PC-3 (cell line): ENCODE measurements around the gene ITK. TPM values are rescaled to one million over a fixed set of nuclear protein-coding genes. Genes with fewer than 3 reads are reported as not detected.

Experiments
- ATAC-seq: fragments of 200-7000 bp; cut with Tn5 transposase; 2 replicates; pipeline ENCODE4 v1.9.1; 2020; ENCODE audit warnings: mild to moderate bottlenecking, moderate library complexity
- BruUV-seq: library from RNA; stranded (reverse); fragments of 400-500 nt; replicated peaks from 2 replicates; lab custom pipeline; 2021; lab: Mats Ljungman, UMichigan
- CTCF ChIA-PET: fragments of 300-600 bp; sonication (Branson Sonifier 250); formaldehyde crosslinking; loops from one replicate; lab custom pipeline; 2022; ENCODE audit warnings: antibody characterized with exemption; lab: Charles Lee
- POLR2A ChIA-PET: fragments of 300-600 bp; sonication (Branson Sonifier 250); formaldehyde crosslinking; loops from one replicate; lab custom pipeline; 2022; ENCODE audit warnings: antibody characterized with exemption; ENCODE audit not compliant: unreplicated experiment; lab: Charles Lee
- DNase-seq: peaks from one replicate; pipeline ENCODE4 v3.0.0-alpha.2; 2015
- H2AFZ ChIP-seq: fragments of 300-600 bp; sonication (generic); 2 replicates; pipeline ENCODE4 v1.6.0; 2016; ENCODE audit warnings: antibody characterized with exemption, low read length
- H3F3A ChIP-seq: fragments of 300-600 bp; sonication (generic); one replicate; pipeline ENCODE4 v1.6.0; 2017; ENCODE audit warnings: antibody characterized with exemption, low read length, control low read depth, mild to moderate bottlenecking; ENCODE audit not compliant: unreplicated experiment
- H3K27ac ChIP-seq: fragments of 300-600 bp; sonication (generic); 2 replicates; pipeline ENCODE4 v1.5.1; 2016; ENCODE audit warnings: mild to moderate bottlenecking, low read length
- H3K27me3 ChIP-seq: fragments of 300-600 bp; sonication (generic); 2 replicates; pipeline ENCODE4 v1.6.1; 2016; ENCODE audit warnings: low read length, mixed read lengths
- H3K36me3 ChIP-seq: fragments of 300-600 bp; sonication (generic); 2 replicates; pipeline ENCODE4 v1.6.1; 2016; ENCODE audit warnings: low read depth, mixed run types, low read length, mixed read lengths
- H3K4me1 ChIP-seq: fragments of 300-600 bp; sonication (generic); 2 replicates; pipeline ENCODE4 v1.5.1; 2016; ENCODE audit warnings: low read length; ENCODE audit not compliant: insufficient read depth
- H3K4me2 ChIP-seq: fragments of 300-600 bp; sonication (generic); 2 replicates; pipeline ENCODE4 v1.6.0; 2016; ENCODE audit warnings: low read length
- H3K4me3 ChIP-seq: fragments of 300-600 bp; sonication (generic); 2 replicates; pipeline ENCODE4 v1.5.1; 2016; ENCODE audit warnings: mild to moderate bottlenecking, low read length, mixed read lengths
- H3K79me2 ChIP-seq: fragments of 300-600 bp; sonication (generic); 2 replicates; pipeline ENCODE4 v1.6.1; 2017; ENCODE audit warnings: low read length, mixed read lengths
- H3K9ac ChIP-seq: fragments of 300-600 bp; sonication (generic); 2 replicates; pipeline ENCODE4 v1.6.0; 2016; ENCODE audit warnings: mild to moderate bottlenecking, low read length
- H3K9me2 ChIP-seq: fragments of 300-600 bp; sonication (generic); replicated peaks from 2 replicates; pipeline ENCODE4 v1.6.1; 2016; ENCODE audit warnings: mixed run types, low read length, mixed read lengths
- H3K9me3 ChIP-seq: fragments of 300-600 bp; sonication (generic); 2 replicates; pipeline ENCODE4 v1.6.1; 2016; ENCODE audit warnings: low read length, mixed read lengths
- H4K20me1 ChIP-seq: fragments of 300-600 bp; sonication (generic); 2 replicates; pipeline ENCODE4 v1.6.1; 2016; ENCODE audit warnings: low read length, mixed read lengths
- EZH2 ChIP-seq: fragments of 300-600 bp; sonication (generic); IDR thresholded peaks from one replicate; pipeline ENCODE4 v1.6.1; 2017; ENCODE audit warnings: antibody characterized with exemption, mild to moderate bottlenecking, low read length; ENCODE audit not compliant: unreplicated experiment
- EZH2phosphoT487 ChIP-seq: fragments of 300-600 bp; sonication (generic); IDR thresholded peaks from 2 replicates; pipeline ENCODE4 v1.6.1; 2018; ENCODE audit warnings: mild to moderate bottlenecking, antibody characterized with exemption, low read length, borderline replicate concordance
- intact Hi-C: fragments of 100-400 bp; cut with micrococcal nuclease; formaldehyde crosslinking; loops from 2 replicates; pipeline ENCODE4 v1.9.0; 2023
- total RNA-seq: library from RNA; depleted of rRNA; stranded (reverse); fragments of >200 nt; gene quantifications from 2 replicates; pipeline ENCODE4 v1.2.3, GENCODE V29; 2014
- TF ChIP-seq, protein P1 (sequence below): fragments of 300-600 bp; sonication (generic); conservative IDR thresholded peaks from 2 replicates; pipeline ENCODE4 v1.5.1; 2017; ENCODE audit warnings: antibody characterized with exemption, low read depth, mild to moderate bottlenecking, low read length

ITK gene
- total RNA-seq, 1 experiment from 2014 or later = 0.69 TPM

DNA sequence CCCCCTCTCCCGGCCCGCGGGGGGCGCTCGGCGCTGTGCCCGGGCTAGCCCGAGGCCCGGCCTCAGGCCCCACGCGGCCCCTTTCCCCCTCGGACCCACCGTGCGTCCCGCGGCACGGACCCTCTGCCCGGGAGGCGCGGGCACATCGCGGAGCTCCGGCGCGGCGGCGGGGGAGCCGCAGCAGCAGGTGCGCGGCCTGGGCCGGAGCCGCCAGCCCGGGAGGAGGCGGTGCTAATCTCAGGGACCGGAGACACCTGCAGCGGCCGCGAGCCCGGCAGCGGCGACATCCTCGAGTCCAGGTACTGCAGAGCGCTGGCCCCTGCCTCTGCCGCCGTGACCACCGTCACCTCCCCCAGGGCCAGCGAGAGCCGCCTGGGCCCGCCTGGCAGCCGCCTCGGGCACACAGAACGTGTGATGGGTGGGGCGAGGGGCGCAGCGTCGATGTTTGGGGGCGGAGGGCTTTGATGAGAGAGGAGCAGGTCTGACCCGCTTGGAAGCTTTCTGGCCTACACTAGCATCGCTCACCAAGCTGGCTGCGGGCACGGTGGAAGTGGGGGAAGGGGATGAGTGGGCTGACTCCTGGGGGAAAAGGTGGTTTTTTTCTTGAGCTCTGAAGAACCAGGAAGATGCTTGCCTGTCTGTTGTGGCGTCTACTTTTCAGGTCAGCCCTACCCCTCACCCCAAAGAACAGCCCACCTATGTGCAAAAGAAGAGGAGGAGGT, 85.8 kb downstream of the ITK start:
- Histone ChIP-seq H3K27me3 (peaks cover 9% of the 10 kb centered on the region), H3K9me3 (no peaks in the 10 kb centered on the region), H3K79me2 (no peaks in the 10 kb centered on the region), H3K27ac (no peak overlapping the region), H3K4me2 (peak overlapping the region; percentile 88), H3K36me3 (no peaks in the 10 kb centered on the region), H3F3A (no peaks in the 10 kb centered on the region), H3K4me3 (peak overlapping the region; percentile 79), H3K4me1 (peaks cover 11% of the 10 kb centered on the region), H2AFZ (peak overlapping the region; percentile 93), H3K9me2 (no peaks in the 10 kb centered on the region), H3K9ac (no peak overlapping the region; the same call in 1 of the 2 replicates), H4K20me1 (no peaks in the 10 kb centered on the region)
- no TSS peak for BruUV-seq
- POLR2A ChIA-PET = no interaction called here
- DNase-seq (peak; percentile 65), ATAC-seq (peak; percentile 75)
- CTCF ChIA-PET = no interaction called here
- intact Hi-C loops = loop anchor here (5.0 kb wide), 1 partner anchor 119 kb away; no protein-coding TSS in a partner anchor
- no peak for TF ChIP-seq EZH2phosphoT487
- TF ChIP-seq, protein P1, sequence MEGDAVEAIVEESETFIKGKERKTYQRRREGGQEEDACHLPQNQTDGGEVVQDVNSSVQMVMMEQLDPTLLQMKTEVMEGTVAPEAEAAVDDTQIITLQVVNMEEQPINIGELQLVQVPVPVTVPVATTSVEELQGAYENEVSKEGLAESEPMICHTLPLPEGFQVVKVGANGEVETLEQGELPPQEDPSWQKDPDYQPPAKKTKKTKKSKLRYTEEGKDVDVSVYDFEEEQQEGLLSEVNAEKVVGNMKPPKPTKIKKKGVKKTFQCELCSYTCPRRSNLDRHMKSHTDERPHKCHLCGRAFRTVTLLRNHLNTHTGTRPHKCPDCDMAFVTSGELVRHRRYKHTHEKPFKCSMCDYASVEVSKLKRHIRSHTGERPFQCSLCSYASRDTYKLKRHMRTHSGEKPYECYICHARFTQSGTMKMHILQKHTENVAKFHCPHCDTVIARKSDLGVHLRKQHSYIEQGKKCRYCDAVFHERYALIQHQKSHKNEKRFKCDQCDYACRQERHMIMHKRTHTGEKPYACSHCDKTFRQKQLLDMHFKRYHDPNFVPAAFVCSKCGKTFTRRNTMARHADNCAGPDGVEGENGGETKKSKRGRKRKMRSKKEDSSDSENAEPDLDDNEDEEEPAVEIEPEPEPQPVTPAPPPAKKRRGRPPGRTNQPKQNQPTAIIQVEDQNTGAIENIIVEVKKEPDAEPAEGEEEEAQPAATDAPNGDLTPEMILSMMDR = peak; percentile 37; the same call in 1 of the 2 replicates
- no peak for TF ChIP-seq EZH2

DNA sequence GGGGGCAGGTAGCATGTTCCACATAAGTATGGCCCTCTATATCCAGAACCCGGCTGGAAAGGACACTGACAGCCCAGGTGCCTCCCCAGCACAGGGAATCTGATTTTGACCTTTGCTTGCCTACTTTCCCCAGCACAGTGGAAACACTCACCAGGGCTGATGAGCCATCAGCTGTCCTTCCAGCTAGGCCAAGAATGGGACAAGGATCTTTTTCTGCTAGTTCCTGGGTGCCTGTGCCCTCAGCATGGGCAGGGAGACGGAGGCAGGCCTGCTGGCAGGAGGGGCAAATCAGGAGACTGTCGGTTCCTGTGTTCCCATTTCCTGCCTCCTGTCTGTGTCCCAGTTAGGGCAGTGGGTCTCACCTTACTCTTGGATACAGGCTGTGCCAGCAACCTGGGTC, 86.4 kb downstream of the ITK start:
- DNase-seq (peak; percentile 32), ATAC-seq (no peak)
- peaks cover 3% of the 10 kb centered on the region; the same call in 1 of the 2 replicates for H3K27me3 ChIP-seq
- H4K20me1 ChIP-seq = no peaks in the 10 kb centered on the region
- H3K4me3 ChIP-seq = peak overlapping the region; percentile 79
- peak overlapping the region; percentile 93; the same call in 1 of the 2 replicates for H2AFZ ChIP-seq
- no peak overlapping the region for H3K9ac ChIP-seq
- intact Hi-C loops = loop anchor here (5.0 kb wide), 1 partner anchor 120 kb away; no protein-coding TSS in a partner anchor
- no peaks in the 10 kb centered on the region for H3K9me3 ChIP-seq
- peak overlapping the region; percentile 88 for H3K4me2 ChIP-seq
- TSS peak; percentile 50 for BruUV-seq
- CTCF ChIA-PET = no interaction called here
- H3K27ac ChIP-seq = no peak overlapping the region
- TF ChIP-seq EZH2 = no peak
- TF ChIP-seq EZH2phosphoT487 = no peak
- TF ChIP-seq, protein P1 = no peak
- POLR2A ChIA-PET = no interaction called here
- H3K36me3 ChIP-seq = no peaks in the 10 kb centered on the region
- no peaks in the 10 kb centered on the region for H3K9me2 ChIP-seq
- no peaks in the 10 kb centered on the region for H3F3A ChIP-seq
- peaks cover 11% of the 10 kb centered on the region for H3K4me1 ChIP-seq
- H3K79me2 ChIP-seq = no peaks in the 10 kb centered on the region
